AG10803 (cell line): ENCODE data around the gene IGF2BP2.
"Not testable (repeated sequence)": the region's sequence is repeated elsewhere in the genome, so short reads cannot be mapped to it uniquely, and the experiment has no call there.

Experiments
- DNase-seq: peaks from one replicate; pipeline ENCODE4 v3.0.0; 2010; ENCODE audit warnings: low read depth
- H3K4me3 ChIP-seq: 2 replicates; pipeline ENCODE4 v1.5.1; 2011; ENCODE audit warnings: mild to moderate bottlenecking, low read length, control low read depth
- CTCF ChIP-seq: conservative IDR thresholded peaks from 2 replicates; pipeline ENCODE4 v1.5.1; 2011; ENCODE audit warnings: mild to moderate bottlenecking, low read length, control low read depth, inconsistent platforms

The IGF2BP2 gene

GRCh38 chr3:185647880-185648210 lies 177.0 kb downstream of the IGF2BP2 start:
- no peak for DNase-seq
- no peak overlapping the region for H3K4me3 ChIP-seq
- TF ChIP-seq CTCF = no peak

- DNase-seq = no peak
- TF ChIP-seq CTCF = no peak
- no peak overlapping the region for H3K4me3 ChIP-seq
These were observed 177.5 kb downstream of the IGF2BP2 start for GRCh38 chr3:185647134-185647879.

DNA sequence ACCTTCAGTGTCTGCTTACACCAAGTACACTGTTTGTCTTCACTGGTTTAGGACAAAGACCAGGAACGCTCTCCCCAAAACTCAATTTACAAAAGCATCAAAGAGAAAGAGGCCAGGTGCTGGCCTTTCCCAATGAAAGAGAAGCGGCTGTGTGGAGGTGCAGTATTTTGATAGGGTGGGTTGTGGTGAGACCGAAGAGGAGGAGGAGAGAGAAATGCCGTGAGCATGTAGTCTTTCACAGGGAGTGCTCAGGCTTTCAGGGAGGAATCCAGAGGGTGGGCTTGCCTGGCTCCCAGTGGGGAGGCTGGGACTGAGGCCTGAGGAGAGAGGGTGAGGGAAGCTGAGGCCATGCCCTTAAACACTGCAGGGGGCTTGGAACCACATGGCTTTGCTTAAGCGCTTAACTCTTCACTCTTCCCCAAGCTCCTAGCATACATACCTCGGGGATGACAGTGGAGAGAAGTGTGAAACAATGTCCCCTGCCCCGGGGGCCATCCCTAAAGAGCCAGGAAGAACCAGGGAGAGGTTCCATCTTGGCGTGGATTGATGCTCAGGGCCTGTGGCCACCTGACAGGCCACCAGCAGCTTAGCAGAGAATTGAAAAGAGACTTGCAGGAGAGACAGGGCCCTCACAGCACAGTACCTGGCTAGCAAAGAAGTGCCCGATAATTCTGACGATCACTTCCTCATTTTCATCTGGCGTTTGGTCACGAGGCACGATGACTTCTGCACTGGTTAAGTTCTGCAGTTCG lies 178.3 kb downstream of the IGF2BP2 start:
- TF ChIP-seq CTCF = no peak
- no peak for DNase-seq
- no peak overlapping the region for H3K4me3 ChIP-seq

GRCh38 chr3:185645596-185646381 lies 179.1 kb downstream of the IGF2BP2 start:
- no peak for TF ChIP-seq CTCF
- no peak for DNase-seq
- H3K4me3 ChIP-seq = no peak overlapping the region

- H3K4me3 ChIP-seq, DNase-seq: not testable (repeated sequence)
These were observed 179.7 kb downstream of the IGF2BP2 start for GRCh38 chr3:185645191-185645590.

DNA sequence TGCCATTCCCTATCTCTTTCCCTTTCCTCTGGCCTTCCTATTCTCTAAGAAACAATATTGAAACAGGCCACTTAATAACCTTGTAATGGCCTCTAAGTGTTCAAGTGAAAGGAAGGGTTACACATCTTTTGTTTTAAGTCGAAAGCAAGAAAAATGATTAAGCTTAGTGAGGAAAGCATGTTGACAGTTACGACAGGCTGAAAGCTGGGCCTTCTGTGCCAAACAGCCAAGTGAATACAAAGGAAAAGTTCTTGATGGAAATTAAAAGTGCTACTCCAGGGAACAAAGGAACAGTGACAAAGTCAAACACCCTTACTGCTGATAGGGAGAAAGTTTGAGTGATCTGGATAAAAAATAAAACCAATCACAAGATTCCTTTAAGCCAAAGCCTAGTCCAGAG lies 184.5 kb downstream of the IGF2BP2 start:
- H3K4me3 ChIP-seq = no peak overlapping the region
- DNase-seq = no peak
- no peak for TF ChIP-seq CTCF

GRCh38 chr3:185639632-185640206 lies 185.1 kb downstream of the IGF2BP2 start:
- H3K4me3 ChIP-seq = no peak overlapping the region
- no peak for DNase-seq
- no peak for TF ChIP-seq CTCF

- not testable (repeated sequence) for H3K4me3 ChIP-seq, DNase-seq
These were observed 186.2 kb downstream of the IGF2BP2 start for GRCh38 chr3:185638651-185639050.
